ENCODE data around the gene ANKDD1B.
"Not testable (repeated sequence)": the region's sequence is repeated elsewhere in the genome, so short reads cannot be mapped to it uniquely, and the experiment has no call there.

The ANKDD1B gene

GRCh38 chr5:75662061-75662460 lies 50.8 kb downstream of the ANKDD1B start:
- no peak for DNase-seq

GRCh38 chr5:75663579-75664284 lies 52.5 kb downstream of the ANKDD1B start:
- DNase-seq = no peak

- no peak for DNase-seq
Measured at GRCh38 chr5:75664979-75665378, 53.7 kb downstream of the ANKDD1B start.

GRCh38 chr5:75666801-75667200 lies 55.5 kb downstream of the ANKDD1B start:
- no peak for DNase-seq

- no peak for DNase-seq
Measured at GRCh38 chr5:75667586-75667985, 56.3 kb downstream of the ANKDD1B start.

- no peak for DNase-seq
Measured at GRCh38 chr5:75668445-75668844, 57.2 kb downstream of the ANKDD1B start.

- DNase-seq = peak; percentile 9
Measured at GRCh38 chr5:75668977-75669689, 57.9 kb downstream of the ANKDD1B start.

- no peak for DNase-seq
Measured at GRCh38 chr5:75670577-75670976, 59.3 kb downstream of the ANKDD1B start.

GRCh38 chr5:75671506-75671905 lies 60.3 kb downstream of the ANKDD1B start:
- DNase-seq = no peak

GRCh38 chr5:75672616-75673015 lies 61.4 kb downstream of the ANKDD1B start:
- no peak for DNase-seq

- no peak for DNase-seq
Measured at GRCh38 chr5:75675783-75676182, 64.5 kb downstream of the ANKDD1B start.

- DNase-seq = no peak
Measured at GRCh38 chr5:75677607-75678006, 66.4 kb downstream of the ANKDD1B start.

- DNase-seq = no peak
Measured at GRCh38 chr5:75678155-75678554, 66.9 kb downstream of the ANKDD1B start.

- DNase-seq = no peak
Measured at GRCh38 chr5:75681125-75681830, 70.0 kb downstream of the ANKDD1B start.

- DNase-seq = no peak
Measured at GRCh38 chr5:75685141-75685540, 73.9 kb downstream of the ANKDD1B start.

GRCh38 chr5:75686480-75686879 lies 75.2 kb downstream of the ANKDD1B start:
- no peak for DNase-seq

GRCh38 chr5:75690669-75691068 lies 79.4 kb downstream of the ANKDD1B start:
- no peak for DNase-seq

- no peak for DNase-seq
Measured at GRCh38 chr5:75694781-75695180, 83.5 kb downstream of the ANKDD1B start.

- DNase-seq = not testable (repeated sequence)
Measured at GRCh38 chr5:75695472-75696351, 84.5 kb downstream of the ANKDD1B start.

GRCh38 chr5:75701856-75702255 lies 90.6 kb downstream of the ANKDD1B start:
- no peak for DNase-seq

- no peak for DNase-seq
Measured at GRCh38 chr5:75706016-75706415, 94.8 kb downstream of the ANKDD1B start.

GRCh38 chr5:75706775-75707174 lies 95.5 kb downstream of the ANKDD1B start:
- DNase-seq = no peak

All from activated T-cell treated with anti-CD3 and anti-CD28 coated beads for 4 hours (primary cell).